SK-N-SH treated with all-trans-retinoic acid at 6 μM for 48 hours (cell line): ENCODE data around the gene CACNA1A.

Source experiments
- ATAC-seq: fragments of 200-7000 bp; cut with Tn5 transposase; 3 replicates; pipeline ENCODE4 v1.9.1; 2020; ENCODE audit warnings: mild to moderate bottlenecking, moderate library complexity
- CSDC2 ChIP-seq: fragments of 250-450 bp; sonication (Bioruptor Pico); IDR thresholded peaks from 2 replicates; pipeline ENCODE4 v1.5.0; 2020; ENCODE audit warnings: mild to moderate bottlenecking, moderate library complexity
- CSRNP3 ChIP-seq: fragments of 250-450 bp; sonication (Bioruptor Pico); IDR thresholded peaks from 2 replicates; pipeline ENCODE4 v1.5.1; 2021; ENCODE audit warnings: mild to moderate bottlenecking, moderate library complexity
- ESRRG ChIP-seq: fragments of 250-450 bp; sonication (Bioruptor Pico); IDR thresholded peaks from 2 replicates; pipeline ENCODE4 v1.6.1; 2021; ENCODE audit warnings: mild to moderate bottlenecking
- GLIS3 ChIP-seq: fragments of 250-450 bp; sonication (Bioruptor Pico); IDR thresholded peaks from 2 replicates; pipeline ENCODE4 v1.5.0; 2020; ENCODE audit warnings: mild to moderate bottlenecking, moderate library complexity
- ISL1 ChIP-seq: fragments of 250-450 bp; sonication (Bioruptor Pico); IDR thresholded peaks from 2 replicates; pipeline ENCODE4 v2.1.2; 2022; ENCODE audit warnings: mild to moderate bottlenecking, moderate library complexity
- OSR1 ChIP-seq: fragments of 250-450 bp; sonication (Bioruptor Pico); IDR thresholded peaks from 2 replicates; pipeline ENCODE4 v1.8.0; 2022; ENCODE audit warnings: moderate library complexity, mild to moderate bottlenecking, inconsistent platforms
- PATZ1 ChIP-seq: fragments of 250-450 bp; sonication (Bioruptor Pico); IDR thresholded peaks from 2 replicates; pipeline ENCODE4 v1.8.0; 2020; ENCODE audit warnings: mild to moderate bottlenecking, moderate library complexity, borderline replicate concordance
- POU6F1 ChIP-seq: fragments of 250-450 bp; sonication (Bioruptor Pico); IDR thresholded peaks from 2 replicates; pipeline ENCODE4 v1.8.0; 2021; ENCODE audit warnings: low read depth, mild to moderate bottlenecking, moderate library complexity, borderline replicate concordance
- PPARA ChIP-seq: fragments of 250-450 bp; sonication (Bioruptor Pico); IDR thresholded peaks from 2 replicates; pipeline ENCODE4 v1.5.0; 2020; ENCODE audit warnings: mild to moderate bottlenecking, borderline replicate concordance
- RARB ChIP-seq: fragments of 250-450 bp; sonication (Bioruptor Pico); IDR thresholded peaks from 2 replicates; pipeline ENCODE4 v1.8.0; 2021; ENCODE audit warnings: mild to moderate bottlenecking, moderate library complexity
- SNAI2 ChIP-seq: fragments of 250-450 bp; sonication (Bioruptor Pico); IDR thresholded peaks from 2 replicates; pipeline ENCODE4 v1.5.0; 2020; ENCODE audit warnings: mild to moderate bottlenecking, moderate library complexity
- TCF4 ChIP-seq: fragments of 250-450 bp; sonication (Bioruptor Pico); IDR thresholded peaks from 2 replicates; pipeline ENCODE4 v1.8.0; 2021; ENCODE audit warnings: mild to moderate bottlenecking, moderate library complexity, borderline replicate concordance
- TOX ChIP-seq: fragments of 250-450 bp; sonication (Bioruptor Pico); IDR thresholded peaks from 2 replicates; pipeline ENCODE4 v1.8.0; 2021; ENCODE audit warnings: mild to moderate bottlenecking, moderate library complexity, borderline replicate concordance
- TSHZ2 ChIP-seq: fragments of 250-450 bp; sonication (Bioruptor Pico); IDR thresholded peaks from 2 replicates; pipeline ENCODE4 v1.5.0; 2020; ENCODE audit warnings: mild to moderate bottlenecking, moderate library complexity
- ZC3H10 ChIP-seq: fragments of 250-450 bp; sonication (Bioruptor Pico); IDR thresholded peaks from 2 replicates; pipeline ENCODE4 v1.5.1; 2021; ENCODE audit warnings: mild to moderate bottlenecking, moderate library complexity
- ZFP30 ChIP-seq: fragments of 450-650 bp; formaldehyde crosslinking; IDR thresholded peaks from 2 replicates; pipeline ENCODE4 v1.5.0; 2022; ENCODE audit warnings: mild to moderate bottlenecking, moderate library complexity
- ZNF565 ChIP-seq: fragments of 450-650 bp; formaldehyde crosslinking; conservative IDR thresholded peaks from 2 replicates; pipeline ENCODE4 v1.5.0; 2020; ENCODE audit warnings: low read depth, mild to moderate bottlenecking, moderate library complexity
- ZNF70 ChIP-seq: fragments of 450-650 bp; formaldehyde crosslinking; IDR thresholded peaks from 2 replicates; pipeline ENCODE4 v1.5.0; 2020; ENCODE audit warnings: mild to moderate bottlenecking, moderate library complexity
- ZNF8 ChIP-seq: fragments of 450-650 bp; formaldehyde crosslinking; IDR thresholded peaks from 2 replicates; pipeline ENCODE4 v1.5.0; 2020; ENCODE audit warnings: mild to moderate bottlenecking, moderate library complexity

Gene CACNA1A

GRCh38 chr19:13234518-13234917, 271.8 kb downstream of the CACNA1A start:
- peak; percentile 52; the same call in 2 of the 3 replicates for ATAC-seq
- TF ChIP-seq TOX (CRISPR knock-in tag) = no peak
- TF ChIP-seq ZNF565 (CRISPR knock-in tag) = no peak
- no peak for TF ChIP-seq ZNF70
- no peak for TF ChIP-seq POU6F1 (CRISPR knock-in tag)
- TF ChIP-seq CSDC2 (CRISPR knock-in tag) = no peak
- no peak for TF ChIP-seq ZFP30 (CRISPR knock-in tag)
- TF ChIP-seq TCF4 = no peak
- TF ChIP-seq CSRNP3 (CRISPR knock-in tag) = no peak
- no peak for TF ChIP-seq ISL1 (CRISPR knock-in tag)
- TF ChIP-seq RARB (CRISPR knock-in tag) = no peak
- TF ChIP-seq TSHZ2 (CRISPR knock-in tag) = no peak
- no peak for TF ChIP-seq ZC3H10 (CRISPR knock-in tag)
- TF ChIP-seq GLIS3 (CRISPR knock-in tag) = no peak
- TF ChIP-seq ESRRG (CRISPR knock-in tag) = no peak
- no peak for TF ChIP-seq PATZ1 (CRISPR knock-in tag)
- no peak for TF ChIP-seq OSR1 (CRISPR knock-in tag)
- TF ChIP-seq PPARA (CRISPR knock-in tag) = no peak
- no peak for TF ChIP-seq SNAI2 (CRISPR knock-in tag)
- TF ChIP-seq ZNF8 = no peak

GRCh38 chr19:13231663-13232062, 274.6 kb downstream of the CACNA1A start:
- no peak for TF ChIP-seq ESRRG (CRISPR knock-in tag)
- TF ChIP-seq OSR1 (CRISPR knock-in tag) = no peak
- TF ChIP-seq TOX (CRISPR knock-in tag) = no peak
- no peak for TF ChIP-seq ZNF565 (CRISPR knock-in tag)
- no peak for TF ChIP-seq POU6F1 (CRISPR knock-in tag)
- no peak for TF ChIP-seq SNAI2 (CRISPR knock-in tag)
- no peak for TF ChIP-seq TSHZ2 (CRISPR knock-in tag)
- TF ChIP-seq ZNF70 = no peak

More at GRCh38 chr19:13231663-13232062, 274.6 kb downstream of the CACNA1A start:
- no peak for ATAC-seq
